Measurements from ENCODE around the gene SS18L1.
"Not testable (repeated sequence)": the region's sequence is repeated elsewhere in the genome, so short reads cannot be mapped to it uniquely, and the experiment has no call there.

SS18L1 gene

DNA sequence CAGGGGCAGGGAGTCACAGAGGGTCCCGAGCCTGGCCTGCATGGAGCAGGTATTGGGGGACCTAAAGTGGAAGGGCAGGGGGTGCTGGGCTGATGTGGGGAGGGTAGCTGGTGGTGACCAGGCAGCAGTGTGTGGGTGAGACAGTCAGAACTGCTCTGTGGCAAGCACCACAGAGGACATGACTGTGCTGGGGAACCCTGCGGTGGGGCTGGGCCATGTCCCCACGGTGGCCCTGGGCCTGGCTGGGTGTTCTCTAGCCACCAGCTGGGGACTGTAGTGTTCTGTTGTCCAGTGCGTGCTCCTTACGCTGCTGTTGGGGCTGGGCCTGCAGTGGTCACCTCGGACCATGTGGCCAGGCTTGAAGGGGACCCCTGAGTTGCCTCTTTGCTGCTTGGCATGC lies 3.6 kb downstream of the SS18L1 start:
- Histone ChIP-seq H3K27me3 (replicated peaks; ENCODE audit: control insufficient read depth, insufficient read depth, low read length) (no peaks in the 10 kb centered on the region), H3K36me3 (ENCODE audit: control insufficient read depth, insufficient read depth, low read length) (no peaks in the 10 kb centered on the region; the same call in 1 of the 2 replicates), H3K4me3 (replicated peaks; ENCODE audit: low read depth, low read length) (no peak overlapping the region)
- DNase-seq (ENCODE audit: extremely low read depth, insufficient read length): no peak
- TF ChIP-seq, protein P1, sequence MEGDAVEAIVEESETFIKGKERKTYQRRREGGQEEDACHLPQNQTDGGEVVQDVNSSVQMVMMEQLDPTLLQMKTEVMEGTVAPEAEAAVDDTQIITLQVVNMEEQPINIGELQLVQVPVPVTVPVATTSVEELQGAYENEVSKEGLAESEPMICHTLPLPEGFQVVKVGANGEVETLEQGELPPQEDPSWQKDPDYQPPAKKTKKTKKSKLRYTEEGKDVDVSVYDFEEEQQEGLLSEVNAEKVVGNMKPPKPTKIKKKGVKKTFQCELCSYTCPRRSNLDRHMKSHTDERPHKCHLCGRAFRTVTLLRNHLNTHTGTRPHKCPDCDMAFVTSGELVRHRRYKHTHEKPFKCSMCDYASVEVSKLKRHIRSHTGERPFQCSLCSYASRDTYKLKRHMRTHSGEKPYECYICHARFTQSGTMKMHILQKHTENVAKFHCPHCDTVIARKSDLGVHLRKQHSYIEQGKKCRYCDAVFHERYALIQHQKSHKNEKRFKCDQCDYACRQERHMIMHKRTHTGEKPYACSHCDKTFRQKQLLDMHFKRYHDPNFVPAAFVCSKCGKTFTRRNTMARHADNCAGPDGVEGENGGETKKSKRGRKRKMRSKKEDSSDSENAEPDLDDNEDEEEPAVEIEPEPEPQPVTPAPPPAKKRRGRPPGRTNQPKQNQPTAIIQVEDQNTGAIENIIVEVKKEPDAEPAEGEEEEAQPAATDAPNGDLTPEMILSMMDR (IDR thresholded peaks at IDR 0.05; ENCODE audit: insufficient read depth, low read length, poor library complexity, severe bottlenecking): no peak

- Histone ChIP-seq H3K4me3 (replicated peaks; ENCODE audit: low read depth, low read length) (no peak overlapping the region), H3K36me3 (ENCODE audit: control insufficient read depth, insufficient read depth, low read length) (no peaks in the 10 kb centered on the region; the same call in 1 of the 2 replicates), H3K27me3 (replicated peaks; ENCODE audit: control insufficient read depth, insufficient read depth, low read length) (no peaks in the 10 kb centered on the region)
- DNase-seq (ENCODE audit: extremely low read depth, insufficient read length): no peak
- TF ChIP-seq, protein P1 (IDR thresholded peaks at IDR 0.05; ENCODE audit: insufficient read depth, low read length, poor library complexity, severe bottlenecking): no peak
These were observed 4.0 kb downstream of the SS18L1 start for GRCh38 chr20:62147528-62147927.

DNA sequence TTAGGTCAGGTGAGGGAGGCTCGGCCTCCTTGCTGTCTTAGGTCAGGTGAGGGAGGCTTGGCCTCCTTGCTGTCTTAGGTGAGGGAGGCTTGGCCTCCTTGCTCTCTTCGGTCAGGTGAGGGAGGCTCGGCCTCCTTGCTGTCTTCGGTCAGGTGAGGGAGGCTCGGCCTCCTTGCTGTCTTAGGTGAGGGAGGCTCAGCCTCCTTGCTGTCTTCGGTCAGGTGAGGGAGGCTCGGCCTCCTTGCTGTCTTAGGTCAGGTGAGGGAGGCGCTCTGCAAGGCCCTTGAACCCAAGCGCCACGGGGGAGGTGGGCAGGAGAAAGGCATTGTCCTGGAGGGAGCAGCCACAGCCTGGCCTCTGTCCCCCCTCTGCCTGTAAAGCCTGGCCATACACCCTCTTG lies 4.8 kb downstream of the SS18L1 start:
- H3K36me3 ChIP-seq (ENCODE audit: control insufficient read depth, insufficient read depth, low read length): not testable (repeated sequence)

DNA sequence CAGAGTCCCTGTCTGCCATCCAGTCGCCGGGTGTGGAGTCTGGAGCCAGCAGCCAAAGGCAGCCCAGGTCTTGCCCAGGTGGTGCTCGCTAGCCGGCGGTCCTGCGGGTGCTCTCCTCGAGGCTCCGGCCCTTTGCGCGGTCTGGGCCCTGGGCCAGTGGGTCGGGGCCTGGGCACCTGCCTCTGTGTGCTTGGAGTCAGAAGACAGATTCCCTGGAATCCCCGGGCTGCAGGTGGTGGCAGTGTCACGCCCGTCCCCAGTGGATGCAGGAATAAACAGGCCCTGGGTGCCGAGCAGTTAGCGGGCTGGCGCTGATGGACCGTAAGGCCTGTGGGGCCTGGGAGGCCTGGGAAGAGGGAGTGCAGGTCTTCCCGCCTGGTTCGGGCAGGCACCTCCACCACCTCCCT lies 5.3 kb downstream of the SS18L1 start:
- Histone ChIP-seq H3K36me3 (ENCODE audit: control insufficient read depth, insufficient read depth, low read length) (no peaks in the 10 kb centered on the region; the same call in 1 of the 2 replicates), H3K27me3 (replicated peaks; ENCODE audit: control insufficient read depth, insufficient read depth, low read length) (no peaks in the 10 kb centered on the region), H3K4me3 (replicated peaks; ENCODE audit: low read depth, low read length) (no peak overlapping the region)
- TF ChIP-seq, protein P1 (IDR thresholded peaks at IDR 0.05; ENCODE audit: insufficient read depth, low read length, poor library complexity, severe bottlenecking): no peak
- DNase-seq (ENCODE audit: extremely low read depth, insufficient read length): no peak

More for the DNA sequence above, 4.8 kb downstream of the SS18L1 start:
- not testable (repeated sequence) for DNase-seq (ENCODE audit: extremely low read depth, insufficient read length); H3K4me3 ChIP-seq (replicated peaks; ENCODE audit: low read depth, low read length); H3K27me3 ChIP-seq (replicated peaks; ENCODE audit: control insufficient read depth, insufficient read depth, low read length)

DNA sequence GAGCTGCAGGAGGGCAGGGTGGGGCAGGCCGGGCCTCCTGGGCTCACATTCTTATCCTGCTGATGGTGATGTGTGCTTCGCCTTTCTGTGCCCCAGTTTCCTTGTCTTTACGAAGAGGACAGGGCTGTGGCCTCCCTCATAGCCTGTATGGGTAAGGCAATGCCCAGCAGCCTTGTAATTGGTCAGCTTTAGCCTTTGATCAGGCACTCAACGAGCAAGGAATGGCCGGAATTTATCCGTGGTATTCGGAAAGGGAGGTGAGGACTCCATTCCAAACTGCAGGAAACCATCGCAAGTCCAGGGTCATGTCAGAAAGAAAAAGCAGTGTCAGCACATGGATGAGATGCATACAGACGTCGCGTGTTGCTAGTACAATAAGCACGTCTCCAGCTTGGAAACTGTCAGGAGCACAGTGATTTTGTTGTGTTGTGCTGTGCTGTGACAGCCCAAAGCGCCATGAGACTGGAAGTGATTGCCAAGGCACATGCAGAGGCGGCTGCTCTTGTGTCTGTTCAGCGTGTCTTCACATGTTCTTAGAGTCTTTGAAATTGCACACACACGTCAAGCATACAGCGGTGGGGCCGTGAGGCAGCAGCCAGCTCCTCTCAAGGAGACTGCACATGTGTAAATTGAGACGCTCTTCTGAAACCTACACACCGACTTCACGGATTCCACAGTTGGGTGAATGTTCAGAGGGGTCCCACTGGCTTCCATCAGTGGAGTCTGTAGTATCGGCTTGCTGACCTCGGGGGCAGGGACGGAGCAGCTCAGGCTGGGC lies 6.2 kb downstream of the SS18L1 start:
- Histone ChIP-seq H3K4me3 (replicated peaks; ENCODE audit: low read depth, low read length) (no peak overlapping the region), H3K36me3 (ENCODE audit: control insufficient read depth, insufficient read depth, low read length) (peaks cover 2% of the 10 kb centered on the region; the same call in 1 of the 2 replicates), H3K27me3 (replicated peaks; ENCODE audit: control insufficient read depth, insufficient read depth, low read length) (no peaks in the 10 kb centered on the region)
- TF ChIP-seq, protein P1 (IDR thresholded peaks at IDR 0.05; ENCODE audit: insufficient read depth, low read length, poor library complexity, severe bottlenecking): no peak
- DNase-seq (ENCODE audit: extremely low read depth, insufficient read length): no peak

GRCh38 chr20:62150310-62150575 lies 6.7 kb downstream of the SS18L1 start:
- DNase-seq (ENCODE audit: extremely low read depth, insufficient read length): no peak
- no peak overlapping the region for H3K4me3 ChIP-seq (replicated peaks; ENCODE audit: low read depth, low read length)
- peaks cover 2% of the 10 kb centered on the region; the same call in 1 of the 2 replicates for H3K36me3 ChIP-seq (ENCODE audit: control insufficient read depth, insufficient read depth, low read length)
- TF ChIP-seq, protein P1 (IDR thresholded peaks at IDR 0.05; ENCODE audit: insufficient read depth, low read length, poor library complexity, severe bottlenecking): no peak
- no peaks in the 10 kb centered on the region for H3K27me3 ChIP-seq (replicated peaks; ENCODE audit: control insufficient read depth, insufficient read depth, low read length)
